GM23338 (cell line): ENCODE data around the gene ERCC5. TPM values are rescaled to one million over a fixed set of nuclear protein-coding genes. Genes with fewer than 3 reads are reported as not detected.

ENCODE experiments used
- ATAC-seq: fragments of 200-7000 bp; cut with Tn5 transposase; 3 replicates; pipeline ENCODE4 v1.9.1; 2020
- DNase-seq: peaks from one replicate; pipeline ENCODE4 v3.0.0-alpha.2; 2015; ENCODE audit warnings: low spot score
- H2AFZ ChIP-seq: fragments of 200-600 bp; sonication (generic); 2 replicates; pipeline ENCODE4 v1.8.0; 2016; ENCODE audit warnings: antibody characterized with exemption, mild to moderate bottlenecking, moderate library complexity
- H3F3A ChIP-seq: fragments of 200-600 bp; sonication (generic); replicated peaks from 2 replicates; pipeline ENCODE4 v1.8.0; 2017; ENCODE audit warnings: antibody characterized with exemption, mixed run types, low read depth
- H3K27ac ChIP-seq: fragments of 200-600 bp; sonication (generic); 2 replicates; pipeline ENCODE4 v1.6.1; 2016; ENCODE audit warnings: low read depth
- H3K27me3 ChIP-seq: fragments of 200-600 bp; sonication (generic); 2 replicates; pipeline ENCODE4 v1.8.0; 2016; ENCODE audit warnings: mild to moderate bottlenecking, mixed run types, moderate library complexity; ENCODE audit not compliant: insufficient read depth
- H3K36me3 ChIP-seq: fragments of 200-600 bp; sonication (generic); 2 replicates; pipeline ENCODE4 v1.8.0; 2016; ENCODE audit warnings: mild to moderate bottlenecking; ENCODE audit not compliant: insufficient read depth
- H3K4me1 ChIP-seq: fragments of 200-600 bp; sonication (generic); 2 replicates; pipeline ENCODE4 v1.8.0; 2016; ENCODE audit warnings: mild to moderate bottlenecking, moderate library complexity; ENCODE audit not compliant: insufficient read depth
- H3K4me2 ChIP-seq: fragments of 200-600 bp; sonication (generic); 2 replicates; pipeline ENCODE4 v1.7.1; 2017; ENCODE audit warnings: mixed run types
- H3K4me3 ChIP-seq: fragments of 200-600 bp; sonication (generic); 2 replicates; pipeline ENCODE4 v1.6.1; 2016; ENCODE audit warnings: mixed run types
- H3K79me2 ChIP-seq: fragments of 200-600 bp; sonication (generic); replicated peaks from 2 replicates; pipeline ENCODE4 v1.8.0; 2017; ENCODE audit warnings: mild to moderate bottlenecking; ENCODE audit not compliant: insufficient read depth
- H3K9me2 ChIP-seq: fragments of 200-600 bp; sonication (generic); 2 replicates; pipeline ENCODE4 v1.8.0; 2017; ENCODE audit not compliant: insufficient read depth
- H4K20me1 ChIP-seq: fragments of 200-600 bp; sonication (generic); replicated peaks from 2 replicates; pipeline ENCODE4 v1.8.0; 2017; ENCODE audit warnings: mild to moderate bottlenecking; ENCODE audit not compliant: insufficient read depth
- H3K27ac Mint-ChIP-seq: 2 replicates; pipeline ENCODE4 v1.8.0; 2020; ENCODE audit warnings: inconsistent platforms, mild to moderate bottlenecking, moderate library complexity, mixed read lengths
- H3K27me3 Mint-ChIP-seq: 3 replicates; pipeline ENCODE4 v1.8.0; 2022; ENCODE audit warnings: low read depth, mild to moderate bottlenecking, moderate library complexity, mixed read lengths, inconsistent platforms; ENCODE audit not compliant: insufficient read depth, poor library complexity
- H3K36me3 Mint-ChIP-seq: 3 replicates; pipeline ENCODE4 v1.8.0; 2021; ENCODE audit warnings: low read depth, mild to moderate bottlenecking, inconsistent platforms, moderate library complexity, mixed read lengths
- H3K4me1 Mint-ChIP-seq: 3 replicates; pipeline ENCODE4 v1.8.0; 2020; ENCODE audit warnings: mild to moderate bottlenecking, inconsistent platforms, mixed read lengths
- H3K4me3 Mint-ChIP-seq: 3 replicates; pipeline ENCODE4 v1.8.0; 2021; ENCODE audit warnings: moderate library complexity, mild to moderate bottlenecking, inconsistent platforms, mixed read lengths
- H3K9me3 Mint-ChIP-seq: 3 replicates; pipeline ENCODE4 v1.8.0; 2020; ENCODE audit warnings: moderate library complexity, mild to moderate bottlenecking, inconsistent platforms, mixed read lengths
- CREB1 ChIP-seq: fragments of 250-450 bp; sonication (Bioruptor Pico); IDR thresholded peaks from 2 replicates; pipeline ENCODE4 v1.5.0; 2020; ENCODE audit warnings: low read depth, mild to moderate bottlenecking, moderate library complexity
- CTCF ChIP-seq, 2 experiments: fragments of 200-600 bp in 1 of 2; sonication (generic) in 1 of 2; conservative IDR thresholded peaks; 2 replicates each; pipeline versions ENCODE4 v1.5.1 to v1.6.1; 2016 to 2017; ENCODE audit warnings: antibody characterized with exemption in 2 of 2, low read depth in 2 of 2, mild to moderate bottlenecking in 2 of 2, moderate library complexity in 1 of 2
- EZH2 ChIP-seq: fragments of 200-600 bp; sonication (generic); IDR thresholded peaks from one replicate; pipeline ENCODE4 v1.8.0; 2017; ENCODE audit warnings: antibody characterized with exemption, mild to moderate bottlenecking, low read depth; ENCODE audit not compliant: unreplicated experiment
- EZH2phosphoT487 ChIP-seq: fragments of 200-600 bp; sonication (generic); IDR thresholded peaks from one replicate; pipeline ENCODE4 v1.8.1; 2018; ENCODE audit warnings: antibody characterized with exemption; ENCODE audit not compliant: unreplicated experiment
- JUNB ChIP-seq: IDR thresholded peaks from one replicate; pipeline ENCODE4 v1.6.1; 2016; ENCODE audit warnings: antibody characterized with exemption; ENCODE audit not compliant: unreplicated experiment
- NANOG ChIP-seq: IDR thresholded peaks from 2 replicates; pipeline ENCODE4 v1.6.1; 2016; ENCODE audit warnings: antibody characterized with exemption, borderline replicate concordance
- POLR2AphosphoS5 ChIP-seq: IDR thresholded peaks from 2 replicates; pipeline ENCODE4 v1.6.1; 2016; ENCODE audit warnings: antibody characterized with exemption, low read depth
- REST ChIP-seq: IDR thresholded peaks from one replicate; pipeline ENCODE4 v1.6.1; 2018; ENCODE audit warnings: antibody characterized with exemption; ENCODE audit not compliant: unreplicated experiment
- STAT1 ChIP-seq: IDR thresholded peaks from one replicate; pipeline ENCODE4 v1.6.1; 2016; ENCODE audit warnings: antibody characterized with exemption; ENCODE audit not compliant: unreplicated experiment
- ZNF114 ChIP-seq: fragments of 250-450 bp; sonication (Bioruptor Pico); IDR thresholded peaks from 2 replicates; pipeline ENCODE4 v1.5.0; 2020; ENCODE audit warnings: mild to moderate bottlenecking, moderate library complexity
- ZNF331 ChIP-seq: fragments of 250-450 bp; sonication (Bioruptor Pico); IDR thresholded peaks from 2 replicates; pipeline ENCODE4 v1.5.0; 2020; ENCODE audit warnings: low read depth, mild to moderate bottlenecking, moderate library complexity
- ZNF462 ChIP-seq: fragments of 250-450 bp; sonication (Bioruptor Pico); IDR thresholded peaks from 2 replicates; pipeline ENCODE4 v1.5.0; 2020; ENCODE audit warnings: mild to moderate bottlenecking, moderate library complexity
- polyA plus RNA-seq: library from polyadenylated mRNA; unstranded; fragments of >200 nt; fragmentation: Nextera tagmentation; extraction: Ambion mirVana; gene quantifications from 2 replicates; pipeline ENCODE4 v1.2.1, GENCODE V29; 2016
- total RNA-seq: library from RNA; depleted of rRNA; stranded (reverse); fragments of >200 nt; shearing (Covaris generic); gene quantifications from 2 replicates; pipeline ENCODE4 v1.2.3, GENCODE V29; 2014

The ERCC5 gene
- total and polyA plus RNA-seq, 2 experiments from 2014 or later = 25.4 to 26.2 TPM

GRCh38 chr13:102838982-102839381, 6.8 kb upstream of the ERCC5 start (continued):
- TF ChIP-seq REST = no peak
- TF ChIP-seq POLR2AphosphoS5 = no peak
- TF ChIP-seq EZH2phosphoT487 = no peak
- TF ChIP-seq CREB1 (CRISPR knock-in tag) = no peak
- no peak for TF ChIP-seq STAT1
- TF ChIP-seq ZNF331 (CRISPR knock-in tag) = no peak
- no peak for TF ChIP-seq ZNF114 (CRISPR knock-in tag)
- TF ChIP-seq EZH2 = no peak
- no peak for TF ChIP-seq CTCF (conservative IDR thresholded peaks at IDR 0.05; ENCODE audit: low read depth in 2 of 2)
- TF ChIP-seq NANOG = no peak
- no peak for TF ChIP-seq JUNB

GRCh38 chr13:102839462-102839861, 6.4 kb upstream of the ERCC5 start:
- DNase-seq = no peak

More at GRCh38 chr13:102839462-102839861, 6.4 kb upstream of the ERCC5 start:
- no peaks in the 10 kb centered on the region for H3K79me2 ChIP-seq
- ATAC-seq = no peak
- TF ChIP-seq ZNF462 (CRISPR knock-in tag) (no peak), NANOG (no peak), EZH2phosphoT487 (no peak), CREB1 (CRISPR knock-in tag) (no peak), ZNF331 (CRISPR knock-in tag) (no peak)
- Mint-ChIP-seq H3K9me3 (no peaks in the 10 kb centered on the region), H3K4me1 (peaks cover under 1% of the 10 kb centered on the region; the same call in 1 of the 3 replicates), H3K36me3 (no peaks in the 10 kb centered on the region), H3K27me3 (no peaks in the 10 kb centered on the region), H3K27ac (no peak overlapping the region), H3K4me3 (no peak overlapping the region)
- H3K4me1 ChIP-seq = no peaks in the 10 kb centered on the region
- H4K20me1 ChIP-seq = no peaks in the 10 kb centered on the region
- H2AFZ ChIP-seq = no peak overlapping the region
- no peak overlapping the region for H3K4me2 ChIP-seq
- H3K4me3 ChIP-seq = no peak overlapping the region
- H3K27ac ChIP-seq = no peak overlapping the region
- H3F3A ChIP-seq = no peaks in the 10 kb centered on the region
- no peaks in the 10 kb centered on the region for H3K9me2 ChIP-seq
- H3K36me3 ChIP-seq = no peaks in the 10 kb centered on the region
- no peaks in the 10 kb centered on the region for H3K27me3 ChIP-seq
